GM12875 (cell line): Measurements from ENCODE around the gene RBM38.

Experiments used
- H3K4me3 ChIP-seq: one replicate; pipeline ENCODE4 v1.5.1; 2011; ENCODE audit warnings: low read depth, low read length, control low read depth
- TF ChIP-seq, protein P1 (sequence below): IDR thresholded peaks from 2 replicates; pipeline ENCODE4 v1.5.1; 2011; ENCODE audit warnings: low read depth, mild to moderate bottlenecking, control low read depth, inconsistent platforms, low read length, moderate library complexity, borderline replicate concordance; ENCODE audit not compliant: insufficient read depth

RBM38 gene

GRCh38 chr20:57408131-57408530, 16.9 kb downstream of the RBM38 start:
- no peak overlapping the region for H3K4me3 ChIP-seq
- TF ChIP-seq, protein P1, sequence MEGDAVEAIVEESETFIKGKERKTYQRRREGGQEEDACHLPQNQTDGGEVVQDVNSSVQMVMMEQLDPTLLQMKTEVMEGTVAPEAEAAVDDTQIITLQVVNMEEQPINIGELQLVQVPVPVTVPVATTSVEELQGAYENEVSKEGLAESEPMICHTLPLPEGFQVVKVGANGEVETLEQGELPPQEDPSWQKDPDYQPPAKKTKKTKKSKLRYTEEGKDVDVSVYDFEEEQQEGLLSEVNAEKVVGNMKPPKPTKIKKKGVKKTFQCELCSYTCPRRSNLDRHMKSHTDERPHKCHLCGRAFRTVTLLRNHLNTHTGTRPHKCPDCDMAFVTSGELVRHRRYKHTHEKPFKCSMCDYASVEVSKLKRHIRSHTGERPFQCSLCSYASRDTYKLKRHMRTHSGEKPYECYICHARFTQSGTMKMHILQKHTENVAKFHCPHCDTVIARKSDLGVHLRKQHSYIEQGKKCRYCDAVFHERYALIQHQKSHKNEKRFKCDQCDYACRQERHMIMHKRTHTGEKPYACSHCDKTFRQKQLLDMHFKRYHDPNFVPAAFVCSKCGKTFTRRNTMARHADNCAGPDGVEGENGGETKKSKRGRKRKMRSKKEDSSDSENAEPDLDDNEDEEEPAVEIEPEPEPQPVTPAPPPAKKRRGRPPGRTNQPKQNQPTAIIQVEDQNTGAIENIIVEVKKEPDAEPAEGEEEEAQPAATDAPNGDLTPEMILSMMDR, result no peak

DNA sequence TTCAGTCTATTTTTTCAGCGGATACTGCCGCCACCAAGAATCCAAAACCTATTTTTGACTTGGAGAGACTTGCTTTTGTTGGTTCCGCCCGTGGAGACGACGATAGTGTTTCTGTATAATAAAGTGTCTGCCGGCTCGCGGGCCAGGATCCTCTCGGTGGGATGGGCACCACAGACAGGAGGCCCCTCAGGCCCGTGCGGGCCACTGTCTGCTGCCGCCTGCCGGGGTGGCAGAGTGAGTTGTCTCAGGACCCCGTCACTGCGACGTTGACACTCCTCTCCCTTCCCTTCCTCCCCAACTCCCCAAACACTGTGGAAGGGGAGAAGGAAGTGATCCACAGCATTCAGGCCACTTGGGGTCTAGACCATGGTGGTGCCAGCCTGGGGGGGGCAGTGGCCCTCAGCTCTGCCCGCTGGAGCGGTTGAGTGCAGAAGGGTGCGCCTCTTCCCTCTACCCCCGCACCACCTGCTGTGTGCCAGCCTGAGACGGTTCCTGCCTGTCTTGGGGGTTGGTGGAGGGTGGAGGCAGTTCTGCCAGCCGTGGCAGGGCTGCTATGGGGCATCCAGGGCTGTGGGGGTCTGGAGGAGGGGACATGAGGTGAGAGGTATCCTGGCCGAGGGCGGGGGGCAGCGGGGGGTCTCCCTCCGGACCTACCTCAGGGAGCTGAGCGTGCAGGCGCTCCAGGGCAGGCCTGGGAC, 17.5 kb downstream of the RBM38 start:
- TF ChIP-seq, protein P1, result no peak
- H3K4me3 ChIP-seq, result no peak overlapping the region

GRCh38 chr20:57409316-57409671, 18.1 kb downstream of the RBM38 start:
- TF ChIP-seq, protein P1, result no peak
- no peak overlapping the region for H3K4me3 ChIP-seq

DNA sequence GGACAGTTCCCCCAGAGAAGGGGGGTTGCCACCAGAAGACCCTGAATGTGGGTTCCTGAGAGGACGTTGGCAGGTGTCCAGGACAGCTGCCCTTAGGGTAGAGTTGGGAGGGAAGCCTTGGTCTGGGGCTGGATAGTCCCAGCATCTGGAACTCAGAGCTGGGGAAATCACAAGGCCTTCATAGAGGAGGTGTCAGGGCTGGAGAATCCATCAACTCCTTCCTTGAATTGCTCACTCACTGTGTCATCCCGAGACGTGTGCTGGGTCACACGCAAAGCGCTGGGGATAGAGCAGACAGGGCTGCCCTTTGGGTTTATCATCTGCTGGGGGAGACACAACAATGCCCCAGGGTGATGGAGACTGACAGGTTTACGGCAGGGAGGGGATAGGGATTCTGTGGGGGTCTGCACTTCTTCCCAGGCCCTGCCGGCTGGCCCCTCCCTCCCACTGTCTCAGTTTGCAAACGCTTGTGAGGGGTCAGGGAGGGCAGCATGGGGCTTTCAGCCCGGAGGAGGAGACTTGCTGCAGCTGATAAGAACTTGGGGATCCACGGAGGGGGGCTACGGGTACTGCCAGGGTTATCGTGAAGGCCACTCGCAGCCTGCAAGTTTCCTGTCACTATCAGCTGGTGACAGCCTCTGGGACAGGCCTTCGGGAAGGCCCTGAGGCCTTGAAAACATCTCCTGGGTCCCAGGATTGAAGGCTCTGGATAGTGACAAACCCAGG, 18.6 kb downstream of the RBM38 start:
- TF ChIP-seq, protein P1, result no peak
- H3K4me3 ChIP-seq, result no peak overlapping the region

GRCh38 chr20:57410398-57410920, 19.3 kb downstream of the RBM38 start:
- no peak overlapping the region for H3K4me3 ChIP-seq
- TF ChIP-seq, protein P1, result no peak

- no peak overlapping the region for H3K4me3 ChIP-seq
- TF ChIP-seq, protein P1, result no peak
Measured at GRCh38 chr20:57410924-57411323, 19.7 kb downstream of the RBM38 start.
